IMR-90 (cell line): ENCODE measurements around the gene LCMT2. TPM values are rescaled to one million over a fixed set of nuclear protein-coding genes. Genes with fewer than 3 reads are reported as not detected.

Experiments used
- ATAC-seq: fragments of 200-7000 bp; cut with Tn5 transposase; 2 replicates; pipeline ENCODE4 v1.9.1; 2020; ENCODE audit warnings: low read depth, mild to moderate bottlenecking, moderate library complexity
- BruUV-seq: library from RNA; stranded (reverse); fragments of 400-500 nt; replicated peaks from 2 replicates; lab custom pipeline; 2021; lab: Mats Ljungman, UMichigan
- CTCF ChIA-PET: fragments of 300-600 bp; formaldehyde crosslinking; extraction: SDS; loops from one replicate; lab custom pipeline; 2021; ENCODE audit warnings: antibody characterized with exemption; lab: Yijun Ruan, JAX
- POLR2A ChIA-PET: fragments of 300-600 bp; sonication (Branson Sonifier 250); formaldehyde crosslinking; loops from one replicate; lab custom pipeline; 2022; ENCODE audit warnings: antibody characterized with exemption; ENCODE audit not compliant: unreplicated experiment; lab: Charles Lee
- DNase-seq: peaks from one replicate; pipeline ENCODE4 v3.0.0; 2013
- H2AFZ ChIP-seq: replicated peaks from 2 replicates; pipeline ENCODE3; 2013; ENCODE audit warnings: low read length, mild to moderate bottlenecking; ENCODE audit not compliant: poor library complexity
- H2AK5ac ChIP-seq: 2 replicates; pipeline ENCODE4 v1.6.1; 2013; ENCODE audit warnings: low read depth, low read length, inconsistent platforms
- H2AK9ac ChIP-seq: replicated peaks from 2 replicates; pipeline ENCODE3; 2013; ENCODE audit warnings: mild to moderate bottlenecking, low read depth, low read length, moderate library complexity; ENCODE audit not compliant: poor library complexity
- H2BK120ac ChIP-seq: 2 replicates; pipeline ENCODE4 v1.6.1; 2013; ENCODE audit warnings: low read depth, low read length, inconsistent platforms
- H2BK15ac ChIP-seq: 3 replicates; pipeline ENCODE4 v1.6.1; 2013; ENCODE audit warnings: low read depth, low read length, inconsistent platforms
- H2BK20ac ChIP-seq: 2 replicates; pipeline ENCODE4 v1.6.1; 2013; ENCODE audit warnings: low read depth, mild to moderate bottlenecking, inconsistent platforms, low read length, moderate library complexity
- H2BK5ac ChIP-seq: 2 replicates; pipeline ENCODE4 v1.6.1; 2013; ENCODE audit warnings: mild to moderate bottlenecking, low read depth, low read length, inconsistent platforms; ENCODE audit not compliant: poor library complexity, severe bottlenecking
- H3K14ac ChIP-seq: replicated peaks from 2 replicates; pipeline ENCODE4 v1.6.1; 2013; ENCODE audit warnings: low read depth, low read length, inconsistent platforms
- H3K18ac ChIP-seq: 2 replicates; pipeline ENCODE4 v1.6.1; 2013; ENCODE audit warnings: low read depth, low read length, control low read depth
- H3K23ac ChIP-seq: 2 replicates; pipeline ENCODE4 v1.6.1; 2013; ENCODE audit warnings: low read depth, low read length, inconsistent platforms
- H3K27ac ChIP-seq: 2 replicates; pipeline ENCODE4 v1.5.1; 2013; ENCODE audit warnings: mild to moderate bottlenecking, control low read depth, low read length; ENCODE audit not compliant: insufficient read depth
- H3K27me3 ChIP-seq: 2 replicates; pipeline ENCODE4 v1.6.1; 2013; ENCODE audit warnings: low read length; ENCODE audit not compliant: control insufficient read depth, insufficient read depth
- H3K36me3 ChIP-seq: 2 replicates; pipeline ENCODE4 v1.6.1; 2013; ENCODE audit warnings: low read length, mixed read lengths; ENCODE audit not compliant: control insufficient read depth, insufficient read depth
- H3K4ac ChIP-seq: 2 replicates; pipeline ENCODE4 v1.6.1; 2013; ENCODE audit warnings: low read depth, low read length, inconsistent platforms
- H3K4me1 ChIP-seq: 2 replicates; pipeline ENCODE4 v1.6.1; 2013; ENCODE audit warnings: low read length, mixed read lengths; ENCODE audit not compliant: control insufficient read depth, insufficient read depth
- H3K4me2 ChIP-seq: 2 replicates; pipeline ENCODE4 v1.6.1; 2013; ENCODE audit warnings: low read depth, mild to moderate bottlenecking, control low read depth, low read length, moderate library complexity
- H3K4me3 ChIP-seq: 2 replicates; pipeline ENCODE4 v1.5.1; 2013; ENCODE audit warnings: low read depth, mild to moderate bottlenecking, control low read depth, low read length, moderate library complexity; ENCODE audit not compliant: insufficient read depth
- H3K56ac ChIP-seq: 2 replicates; pipeline ENCODE4 v1.6.1; 2013; ENCODE audit warnings: low read length, inconsistent platforms; ENCODE audit not compliant: insufficient read depth; ENCODE audit errors: extremely low read depth
- H3K79me1 ChIP-seq, 2 experiments: 2 replicates each; pipeline ENCODE4 v1.6.1; 2013; ENCODE audit warnings: low read length in 2 of 2, inconsistent platforms in 1 of 2, low read depth in 1 of 2
- H3K9ac ChIP-seq: 2 replicates; pipeline ENCODE4 v1.6.1; 2013; ENCODE audit warnings: low read depth, low read length, control low read depth
- H3K9me1 ChIP-seq: 2 replicates; pipeline ENCODE4 v1.6.1; 2013; ENCODE audit warnings: low read length, inconsistent platforms; ENCODE audit not compliant: insufficient read depth
- H3K9me3 ChIP-seq: 2 replicates; pipeline ENCODE4 v1.6.1; 2013; ENCODE audit warnings: low read length; ENCODE audit not compliant: control insufficient read depth, insufficient read depth
- H4K20me1 ChIP-seq: 2 replicates; pipeline ENCODE4 v1.6.1; 2013; ENCODE audit warnings: low read length, inconsistent platforms; ENCODE audit not compliant: insufficient read depth
- H4K5ac ChIP-seq: 2 replicates; pipeline ENCODE4 v1.6.1; 2013; ENCODE audit warnings: mild to moderate bottlenecking, low read depth, low read length, control low read depth
- H4K8ac ChIP-seq, 2 experiments: 2 replicates each; pipeline ENCODE4 v1.6.1; 2013; ENCODE audit warnings: low read depth in 2 of 2, low read length in 2 of 2, control low read depth in 1 of 2, inconsistent platforms in 1 of 2
- H4K91ac ChIP-seq: 2 replicates; pipeline ENCODE4 v1.6.1; 2013; ENCODE audit warnings: low read depth, low read length, inconsistent platforms; ENCODE audit not compliant: insufficient read depth
- CHD1 ChIP-seq: IDR thresholded peaks from 2 replicates; pipeline ENCODE4 v1.6.1; 2012; ENCODE audit warnings: low read depth, low read length, improper control_type of control experiment
- ELK1 ChIP-seq: fragments of 150-350 bp; IDR thresholded peaks from 2 replicates; pipeline ENCODE4 v1.6.1; 2016; ENCODE audit warnings: low read depth, mild to moderate bottlenecking, low read length, moderate library complexity, borderline replicate concordance
- MAZ ChIP-seq: IDR thresholded peaks from 2 replicates; pipeline ENCODE4 v1.6.1; 2012; ENCODE audit warnings: low read depth, mild to moderate bottlenecking, low read length, improper control_type of control experiment, moderate library complexity, borderline replicate concordance
- POLR2A ChIP-seq: IDR thresholded peaks from 2 replicates; pipeline ENCODE4 v1.6.1; 2012; ENCODE audit warnings: mild to moderate bottlenecking, low read depth, low read length
- RAD21 ChIP-seq: IDR thresholded peaks from 2 replicates; pipeline ENCODE4 v1.6.1; 2012; ENCODE audit warnings: low read length, improper control_type of control experiment
- RCOR1 ChIP-seq: IDR thresholded peaks from 2 replicates; pipeline ENCODE4 v1.6.1; 2012; ENCODE audit warnings: mild to moderate bottlenecking, low read length, improper control_type of control experiment; ENCODE audit not compliant: insufficient replicate concordance
- RFX5 ChIP-seq: IDR thresholded peaks from 2 replicates; pipeline ENCODE4 v1.8.0; 2012; ENCODE audit warnings: low read depth, mild to moderate bottlenecking, low read length, moderate library complexity
- SMC3 ChIP-seq: fragments of 150-350 bp; IDR thresholded peaks from 2 replicates; pipeline ENCODE4 v1.6.1; 2016; ENCODE audit warnings: low read depth, mild to moderate bottlenecking, antibody characterized with exemption, low read length, moderate library complexity
- USF2 ChIP-seq: fragments of 150-350 bp; IDR thresholded peaks from 2 replicates; pipeline ENCODE4 v1.6.1; 2017; ENCODE audit warnings: mild to moderate bottlenecking, antibody characterized with exemption, low read length, low read depth
- WGBS, 2 experiments: methylation state at CpG; one replicate each; pipeline versions ENCODE4 v1.1.5 to v1.1.7; 2013; ENCODE audit warnings: missing lambda C conversion rate in 2 of 2; ENCODE audit not compliant: insufficient read length in 1 of 2; ENCODE audit errors: extremely low coverage in 2 of 2; 5-methylcytosine and 5-hydroxymethylcytosine counted together
- dilution Hi-C: fragments of 300-500 bp; cut with HindIII; formaldehyde crosslinking; loops from one replicate; pipeline ENCODE4 v1.14.3; 2018; ENCODE audit warnings: low sequenced_read_pairs; ENCODE audit not compliant: unreplicated experiment
- in situ Hi-C: fragments of 300-500 bp; cut with MboI; formaldehyde crosslinking; loops from 3 replicates; pipeline ENCODE4 v1.14.3; 2019; ENCODE audit warnings: low sequenced_read_pairs, inconsistent platforms, mixed read lengths
- intact Hi-C: fragments of 100-400 bp; cut with micrococcal nuclease; formaldehyde crosslinking; loops from 2 replicates; pipeline ENCODE4 v1.10.0; 2022
- polyA plus RNA-seq, 3 experiments: library from polyadenylated mRNA; depleted of rRNA; stranded (reverse); fragments of >200 nt; gene quantifications; 2 replicates each; pipeline ENCODE4 v1.2.3, GENCODE V29; 2012; ENCODE audit warnings: low replicate concordance in 1 of 3
- total RNA-seq: library from RNA; depleted of rRNA; stranded (reverse); fragments of >200 nt; gene quantifications from 2 replicates; pipeline ENCODE4 v1.2.3, GENCODE V29; 2012
- TF ChIP-seq, protein P1 (sequence below): conservative IDR thresholded peaks from 2 replicates; pipeline ENCODE4 v1.5.1; 2012; ENCODE audit warnings: mild to moderate bottlenecking, low read depth, low read length, improper control_type of control experiment

Gene LCMT2
- total and polyA plus RNA-seq, 2 of the 4 experiments (the other 2 are of a cell fraction) = 5.8 to 12.2 TPM

- Histone ChIP-seq H3K4me2 (no peak overlapping the region), H3K14ac (no peak overlapping the region)
- CTCF ChIA-PET = no interaction called here
Measured at GRCh38 chr15:43318990-43319771, 11.2 kb downstream of the LCMT2 start.

More at GRCh38 chr15:43318990-43319771, 11.2 kb downstream of the LCMT2 start:
- Histone ChIP-seq H3K4me1 (peaks cover 2% of the 10 kb centered on the region; the same call in 1 of the 2 replicates), H3K18ac (no peak overlapping the region), H2AK5ac (no peak overlapping the region), H2AK9ac (no peak overlapping the region), H3K9me3 (no peaks in the 10 kb centered on the region; the same call in 1 of the 2 replicates), H3K36me3 (no peaks in the 10 kb centered on the region), H3K4me3 (no peak overlapping the region), H3K23ac (no peak overlapping the region), H3K27ac (no peak overlapping the region), H2AFZ (no peak overlapping the region), H4K8ac (no peak overlapping the region), H3K56ac (no peak overlapping the region), H4K5ac (no peak overlapping the region), H3K9me1 (no peaks in the 10 kb centered on the region; the same call in 1 of the 2 replicates), H4K91ac (no peak overlapping the region), H3K9ac (no peak overlapping the region), H2BK20ac (no peak overlapping the region), H3K27me3 (peaks cover 25% of the 10 kb centered on the region), H2BK120ac (no peak overlapping the region), H4K20me1 (no peaks in the 10 kb centered on the region), H3K79me1 (no peaks in the 10 kb centered on the region), H2BK5ac (no peak overlapping the region), H3K4ac (no peak overlapping the region), H2BK15ac (no peak overlapping the region)
- no peak for TF ChIP-seq MAZ
- no peak for TF ChIP-seq ELK1
- TF ChIP-seq RCOR1 = no peak
- TF ChIP-seq, protein P1, sequence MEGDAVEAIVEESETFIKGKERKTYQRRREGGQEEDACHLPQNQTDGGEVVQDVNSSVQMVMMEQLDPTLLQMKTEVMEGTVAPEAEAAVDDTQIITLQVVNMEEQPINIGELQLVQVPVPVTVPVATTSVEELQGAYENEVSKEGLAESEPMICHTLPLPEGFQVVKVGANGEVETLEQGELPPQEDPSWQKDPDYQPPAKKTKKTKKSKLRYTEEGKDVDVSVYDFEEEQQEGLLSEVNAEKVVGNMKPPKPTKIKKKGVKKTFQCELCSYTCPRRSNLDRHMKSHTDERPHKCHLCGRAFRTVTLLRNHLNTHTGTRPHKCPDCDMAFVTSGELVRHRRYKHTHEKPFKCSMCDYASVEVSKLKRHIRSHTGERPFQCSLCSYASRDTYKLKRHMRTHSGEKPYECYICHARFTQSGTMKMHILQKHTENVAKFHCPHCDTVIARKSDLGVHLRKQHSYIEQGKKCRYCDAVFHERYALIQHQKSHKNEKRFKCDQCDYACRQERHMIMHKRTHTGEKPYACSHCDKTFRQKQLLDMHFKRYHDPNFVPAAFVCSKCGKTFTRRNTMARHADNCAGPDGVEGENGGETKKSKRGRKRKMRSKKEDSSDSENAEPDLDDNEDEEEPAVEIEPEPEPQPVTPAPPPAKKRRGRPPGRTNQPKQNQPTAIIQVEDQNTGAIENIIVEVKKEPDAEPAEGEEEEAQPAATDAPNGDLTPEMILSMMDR = no peak
- TF ChIP-seq CHD1 = no peak
- TF ChIP-seq POLR2A = no peak
- TF ChIP-seq RAD21 = no peak
- TF ChIP-seq RFX5 = no peak
- TF ChIP-seq SMC3 = no peak
- no peak for TF ChIP-seq USF2
- no peak for DNase-seq
- 60% methylated on average over 1 of the region's 4 CpGs; no CpG with 5 or more reads in 1 of the 2 experiments for WGBS, 2 experiments
- ATAC-seq = no peak
- in situ Hi-C loops (no loop called here), dilution Hi-C loops (no loop called here), intact Hi-C loops (no loop called here)
- BruUV-seq = no TSS peak
- POLR2A ChIA-PET = no interaction called here
